HG02885 (cell line): ENCODE measurements around the gene FAR2.
"Not testable (repeated sequence)": the region's sequence is repeated elsewhere in the genome, so short reads cannot be mapped to it uniquely, and the experiment has no call there.

Source experiments
- ATAC-seq: cut with Tn5 transposase; IDR thresholded peaks from one replicate; pipeline ENCODE4 v1.9.1; 2021; ENCODE audit warnings: mild to moderate bottlenecking; ENCODE audit not compliant: unreplicated experiment, poor library complexity

Gene FAR2

DNA sequence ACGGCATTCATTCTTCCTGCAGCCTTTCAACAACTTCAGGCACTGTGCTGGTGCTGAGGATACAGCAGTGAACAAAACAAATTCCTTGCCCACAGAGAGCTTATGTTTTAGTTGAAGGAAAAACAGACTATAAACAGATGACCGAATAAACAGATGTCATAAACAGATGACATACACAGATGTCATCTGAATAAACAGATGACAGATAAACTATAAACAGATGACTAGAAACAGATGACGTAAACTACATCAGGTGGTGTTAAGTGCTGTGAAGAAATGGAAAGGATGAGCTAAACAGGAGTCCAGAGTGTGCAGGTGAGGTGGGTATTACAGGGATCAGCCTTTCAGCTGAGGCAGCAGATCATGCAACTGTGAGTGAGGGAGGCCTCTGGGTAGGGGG lies 80.9 kb downstream of the FAR2 start:
- no peak for ATAC-seq

GRCh38 chr12:29230800-29231560 lies 81.9 kb downstream of the FAR2 start:
- no peak for ATAC-seq

DNA sequence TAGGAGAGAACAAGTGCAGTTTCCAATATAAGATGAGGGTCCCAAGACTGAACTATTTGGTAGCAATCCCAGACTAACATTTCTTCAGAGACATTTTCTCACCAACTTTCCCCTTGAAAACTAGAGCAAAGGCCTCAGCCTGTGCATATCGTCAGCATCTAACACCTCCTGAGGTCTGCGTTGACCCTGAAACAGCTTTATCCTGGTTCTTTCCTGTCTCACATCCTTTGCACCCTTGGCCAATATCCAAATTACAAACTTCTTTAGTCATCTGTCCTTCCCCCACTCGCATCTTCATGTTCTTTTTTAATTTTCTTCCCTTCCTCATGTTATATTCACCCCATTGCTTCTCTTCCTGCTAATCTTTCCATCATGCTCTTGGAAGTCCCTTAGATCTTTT lies 83.0 kb downstream of the FAR2 start:
- ATAC-seq, result no peak

DNA sequence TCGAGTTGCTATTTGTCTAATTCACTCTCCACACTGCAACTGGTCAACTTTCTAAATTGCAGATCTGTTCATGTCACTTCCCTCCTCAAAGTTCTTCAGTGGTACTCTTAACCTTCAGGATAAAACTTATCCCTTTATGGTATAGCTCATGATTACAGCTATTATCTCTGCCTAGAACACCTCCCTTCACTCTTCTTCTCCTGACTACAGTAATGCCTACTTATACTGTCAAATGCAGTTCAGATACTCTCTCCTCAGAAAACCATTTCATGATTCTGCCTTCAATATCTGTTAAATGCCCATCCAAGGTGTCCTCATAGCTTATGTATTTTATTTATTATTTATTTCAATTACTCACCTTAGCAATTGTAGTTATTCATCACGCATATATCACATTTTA lies 85.5 kb downstream of the FAR2 start:
- no peak for ATAC-seq

GRCh38 chr12:29234965-29235626 lies 86.0 kb downstream of the FAR2 start:
- ATAC-seq, result no peak

DNA sequence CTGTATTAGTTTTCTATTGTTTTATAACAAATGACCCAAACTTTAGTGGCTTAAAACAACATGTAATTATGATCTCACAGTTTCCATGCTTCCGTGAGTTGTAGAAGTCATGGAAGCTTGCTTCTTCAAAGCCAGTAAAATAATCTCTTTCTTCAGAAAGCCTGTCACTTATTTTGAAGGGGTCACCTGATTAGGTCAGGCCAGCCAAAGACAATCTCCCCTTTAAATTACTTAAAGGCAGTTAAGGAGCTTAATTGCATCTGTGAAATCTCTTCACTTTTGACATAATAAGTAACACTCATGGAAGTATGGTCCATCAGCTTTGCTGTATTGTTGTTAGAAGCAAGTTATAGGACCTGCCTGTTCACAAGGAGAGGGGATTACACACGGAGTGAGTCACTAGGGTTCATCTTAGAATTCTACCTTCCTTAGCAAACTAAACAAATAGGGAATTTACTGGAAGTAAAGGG lies 89.8 kb downstream of the FAR2 start:
- no peak for ATAC-seq

DNA sequence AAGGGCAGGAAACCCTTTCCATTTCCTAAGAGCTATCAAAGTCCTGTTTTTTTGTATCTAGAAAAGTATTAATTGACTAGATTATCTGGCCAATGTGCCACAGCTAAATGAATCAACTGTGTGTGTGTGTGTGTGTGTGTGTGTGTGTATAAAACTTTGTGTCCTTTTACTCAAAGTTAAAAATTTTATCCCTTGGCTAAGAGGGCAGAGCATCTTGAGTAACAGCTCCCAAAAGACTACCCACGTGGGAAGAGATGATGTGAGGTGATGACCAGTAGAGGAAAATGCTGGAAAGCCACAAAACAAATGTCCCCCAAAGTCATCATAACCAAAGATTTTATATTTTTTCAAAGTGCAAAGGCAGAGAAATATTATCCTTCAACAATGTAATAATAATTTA lies 90.3 kb downstream of the FAR2 start:
- no peak for ATAC-seq

DNA sequence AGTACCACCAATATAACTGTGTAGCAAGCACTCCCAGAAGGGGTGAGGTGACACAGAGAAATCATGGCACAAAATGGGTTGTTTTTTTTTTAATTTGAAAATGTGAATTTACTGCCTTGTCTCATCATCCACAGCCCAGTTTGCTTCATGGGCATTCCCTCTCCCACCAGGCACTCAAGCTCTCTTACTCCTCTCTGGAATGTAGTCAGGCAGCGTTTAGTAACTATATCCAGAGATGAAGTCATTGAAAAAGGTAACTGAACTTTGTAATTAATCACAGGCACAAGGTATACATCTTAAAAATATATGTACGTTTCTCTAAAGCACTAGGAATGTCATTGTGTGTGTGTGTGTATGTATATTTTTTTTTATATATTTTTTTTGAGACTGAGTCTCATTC lies 91.4 kb downstream of the FAR2 start:
- ATAC-seq, result no peak

DNA sequence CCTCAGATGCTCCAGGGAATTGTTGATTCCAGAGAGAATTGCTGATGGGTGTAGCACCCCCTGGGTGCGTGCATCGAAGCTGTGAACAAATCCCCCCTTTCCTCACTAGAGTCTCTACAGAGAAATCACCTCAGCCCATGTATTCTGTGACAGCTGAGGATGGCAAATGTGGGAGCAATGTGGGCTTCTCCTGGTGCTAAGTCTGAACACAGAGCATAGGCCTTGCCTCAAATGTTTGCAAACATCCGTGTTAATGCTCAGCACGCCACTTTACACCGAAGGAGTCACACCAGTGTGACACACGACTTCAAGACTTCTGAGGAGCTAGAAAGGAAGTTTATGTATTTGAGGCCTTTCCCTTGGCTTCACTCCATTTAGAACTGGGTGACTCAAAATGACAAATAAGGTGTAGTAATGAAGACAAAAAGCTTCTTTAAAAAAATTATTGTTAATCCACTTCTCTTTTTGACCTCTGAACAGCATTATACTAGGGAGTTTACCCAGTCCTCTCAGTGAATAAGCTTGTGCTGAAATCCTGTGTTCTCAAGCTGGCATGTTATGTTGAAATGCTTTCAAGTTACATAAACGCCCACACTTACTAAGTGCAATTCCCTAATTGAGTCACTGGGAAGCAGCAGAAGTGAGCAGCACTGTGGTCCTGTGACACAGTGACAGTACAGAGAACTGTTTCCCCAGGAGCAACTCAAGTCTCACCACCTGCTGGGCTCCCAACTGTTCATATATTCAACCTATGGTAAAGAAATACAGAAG lies 92.9 kb downstream of the FAR2 start:
- peak; percentile 92 for ATAC-seq

DNA sequence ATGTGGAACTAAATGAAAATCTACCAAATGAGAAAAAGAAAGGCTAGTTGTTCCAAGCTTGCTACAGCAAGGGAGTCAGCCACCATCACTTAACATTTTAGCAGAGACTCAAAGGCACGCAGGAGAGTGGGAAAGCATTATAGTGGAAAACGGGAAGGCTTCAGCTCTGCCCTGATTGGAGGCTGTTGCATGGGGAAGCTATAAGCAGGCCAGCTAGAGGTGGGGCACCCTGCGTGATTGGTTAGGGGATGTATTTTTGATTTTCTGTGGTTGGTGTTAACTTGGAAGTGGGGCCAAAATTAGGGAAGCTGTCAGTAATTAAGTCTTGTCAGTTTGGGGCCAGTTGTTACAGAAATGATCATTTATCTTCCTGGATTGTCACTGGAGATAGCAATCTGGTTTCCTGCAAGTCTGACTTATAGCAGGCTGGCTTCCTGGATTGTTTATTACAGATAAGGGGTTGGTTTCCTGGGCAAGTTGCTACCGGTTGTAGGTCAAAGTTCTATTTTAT lies 93.9 kb downstream of the FAR2 start:
- ATAC-seq, result no peak

DNA sequence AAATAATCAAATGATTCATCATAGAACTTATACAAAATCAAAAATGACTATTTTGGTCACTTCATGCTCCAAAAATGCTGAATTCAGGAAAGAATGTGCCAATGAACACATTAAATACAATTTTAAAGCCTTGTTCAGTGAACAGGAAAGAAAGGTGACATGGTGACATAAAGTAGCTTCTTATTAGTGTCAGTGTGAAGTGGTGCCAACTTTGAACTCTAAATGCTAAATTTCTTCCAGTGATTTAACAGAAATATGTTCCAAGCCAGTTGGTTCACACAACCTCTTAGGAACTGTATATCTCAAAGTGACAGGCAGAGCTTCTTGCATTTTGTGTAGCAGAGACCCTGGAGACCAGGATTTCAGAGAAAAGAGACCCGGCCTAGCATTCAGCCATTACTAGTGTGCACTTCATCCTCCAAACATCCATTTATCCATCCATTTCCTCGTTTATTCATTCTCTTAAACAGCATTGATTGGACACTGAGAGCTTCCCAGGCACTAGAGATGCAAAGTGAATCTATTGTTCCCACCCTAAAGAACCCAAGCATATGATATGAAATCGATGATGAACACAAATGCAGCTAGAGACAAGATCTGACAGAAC lies 95.2 kb downstream of the FAR2 start:
- no peak for ATAC-seq

- no peak for ATAC-seq
Measured at GRCh38 chr12:29245246-29245645, 96.2 kb downstream of the FAR2 start.

- no peak for ATAC-seq
Measured at GRCh38 chr12:29249930-29250329, 100.9 kb downstream of the FAR2 start.

- no peak for ATAC-seq
Measured at GRCh38 chr12:29253906-29254625, 105.0 kb downstream of the FAR2 start.

DNA sequence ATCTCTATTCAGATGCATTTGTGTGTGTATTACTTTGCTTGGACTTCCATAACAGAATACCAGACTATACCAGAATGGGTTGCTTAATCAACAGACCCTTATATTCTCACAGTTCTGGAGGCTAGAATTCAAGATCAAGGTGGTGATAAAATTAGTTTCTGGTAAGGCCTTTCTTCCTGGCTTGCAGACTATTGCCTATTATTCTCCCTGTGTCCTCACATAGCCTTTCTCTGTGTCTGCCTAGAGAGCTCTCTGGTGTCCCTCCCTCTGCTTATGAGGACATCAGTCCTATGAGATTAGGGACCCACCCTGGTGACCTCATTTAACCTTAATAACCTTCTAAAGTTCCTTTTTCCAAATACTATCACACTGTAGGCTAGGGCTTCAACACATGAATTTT lies 106.0 kb downstream of the FAR2 start:
- ATAC-seq, result no peak

GRCh38 chr12:29256598-29256997 lies 107.5 kb downstream of the FAR2 start:
- no peak for ATAC-seq

DNA sequence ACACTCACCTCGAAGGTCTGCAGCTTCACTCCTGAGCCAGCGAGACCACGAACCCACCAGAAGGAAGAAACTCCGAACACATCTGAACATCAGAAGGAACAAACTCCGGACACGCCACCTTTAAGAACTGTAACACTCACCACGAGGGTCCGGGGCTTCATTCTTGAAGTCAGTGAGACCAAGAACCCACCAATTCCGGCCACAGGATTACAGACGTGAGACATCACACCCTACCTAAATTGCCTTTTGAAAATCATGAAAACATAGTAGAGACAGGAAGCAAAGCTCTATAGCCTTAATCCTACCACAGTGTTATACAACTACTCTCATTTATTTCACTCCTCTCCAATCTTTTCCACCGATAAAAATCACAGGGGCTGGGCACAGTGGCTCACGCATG lies 108.6 kb downstream of the FAR2 start:
- not testable (repeated sequence) for ATAC-seq

GRCh38 chr12:29264424-29264823 lies 115.3 kb downstream of the FAR2 start:
- ATAC-seq, result no peak

- ATAC-seq, result no peak
Measured at GRCh38 chr12:29269706-29270408, 120.8 kb downstream of the FAR2 start.
